Stomach (tissue), 4 donors: ENCODE data around the gene VCL.

ENCODE experiments used
- EP300 ChIP-seq: sonication (generic); formaldehyde crosslinking; IDR thresholded peaks from one replicate; pipeline ENCODE4 v1.6.1; 2017; ENCODE audit warnings: antibody characterized with exemption
- POLR2A ChIP-seq, 4 donors: fragments of 450-650 bp; IDR thresholded peaks; one replicate each; pipeline ENCODE4 v1.6.1; 2016; ENCODE audit warnings: antibody characterized with exemption in 4 of 4, control low read depth in 2 of 4, mild to moderate bottlenecking in 1 of 4, moderate library complexity in 1 of 4
- TF ChIP-seq, protein P1 (sequence below), 7 experiments: fragments of 450-650 bp in 4 of 7; fragments of 200-600 bp in 3 of 7; sonication (generic) in 3 of 7; IDR thresholded peaks; one replicate each; pipeline ENCODE4 v1.5.1; 2016 to 2019; ENCODE audit warnings: antibody characterized with exemption in 7 of 7, control low read depth in 2 of 7, mild to moderate bottlenecking in 1 of 7

DNA sequence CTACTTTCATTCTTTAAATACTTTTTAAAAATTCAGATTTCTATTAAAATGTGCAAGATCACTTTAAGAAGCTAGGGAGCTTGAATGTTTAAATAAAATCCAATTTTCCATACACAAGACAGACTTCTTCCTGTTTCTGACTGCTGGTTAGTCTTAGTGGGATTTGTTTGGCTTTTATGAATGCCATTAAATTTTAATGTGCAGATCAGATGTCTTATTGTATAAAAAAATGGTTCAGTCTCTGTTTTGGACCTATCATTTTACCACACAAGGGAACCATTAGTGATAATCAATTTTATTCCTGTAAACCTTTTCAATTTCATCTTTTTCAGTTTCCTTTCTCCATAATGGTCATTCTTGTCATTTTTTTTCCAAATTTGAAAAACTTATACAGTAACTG lies 63.2 kb downstream of the VCL start:
- TF ChIP-seq, protein P1, sequence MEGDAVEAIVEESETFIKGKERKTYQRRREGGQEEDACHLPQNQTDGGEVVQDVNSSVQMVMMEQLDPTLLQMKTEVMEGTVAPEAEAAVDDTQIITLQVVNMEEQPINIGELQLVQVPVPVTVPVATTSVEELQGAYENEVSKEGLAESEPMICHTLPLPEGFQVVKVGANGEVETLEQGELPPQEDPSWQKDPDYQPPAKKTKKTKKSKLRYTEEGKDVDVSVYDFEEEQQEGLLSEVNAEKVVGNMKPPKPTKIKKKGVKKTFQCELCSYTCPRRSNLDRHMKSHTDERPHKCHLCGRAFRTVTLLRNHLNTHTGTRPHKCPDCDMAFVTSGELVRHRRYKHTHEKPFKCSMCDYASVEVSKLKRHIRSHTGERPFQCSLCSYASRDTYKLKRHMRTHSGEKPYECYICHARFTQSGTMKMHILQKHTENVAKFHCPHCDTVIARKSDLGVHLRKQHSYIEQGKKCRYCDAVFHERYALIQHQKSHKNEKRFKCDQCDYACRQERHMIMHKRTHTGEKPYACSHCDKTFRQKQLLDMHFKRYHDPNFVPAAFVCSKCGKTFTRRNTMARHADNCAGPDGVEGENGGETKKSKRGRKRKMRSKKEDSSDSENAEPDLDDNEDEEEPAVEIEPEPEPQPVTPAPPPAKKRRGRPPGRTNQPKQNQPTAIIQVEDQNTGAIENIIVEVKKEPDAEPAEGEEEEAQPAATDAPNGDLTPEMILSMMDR (IDR thresholded peaks at IDR 0.05) = no peak
- TF ChIP-seq POLR2A (IDR thresholded peaks at IDR 0.05) (no peak), EP300 (no peak)
